CD4-positive, alpha-beta T cell treated with Interferon alpha-2 for 1 hour (primary cell): ENCODE measurements around the gene TAF9B.
"Not testable (repeated sequence)": the region's sequence is repeated elsewhere in the genome, so short reads cannot be mapped to it uniquely, and the experiment has no call there.

Experiments
- DNase-seq, 2 donors: peaks; one replicate each; pipeline ENCODE4 v3.0.0-alpha.2; 2020 to 2022

The TAF9B gene

GRCh38 chrX:78111140-78111931, 28.1 kb downstream of the TAF9B start:
- no peak for DNase-seq

GRCh38 chrX:78109458-78109857, 30.0 kb downstream of the TAF9B start:
- peak in 1 of 2 donors; percentile 39 for DNase-seq

DNA sequence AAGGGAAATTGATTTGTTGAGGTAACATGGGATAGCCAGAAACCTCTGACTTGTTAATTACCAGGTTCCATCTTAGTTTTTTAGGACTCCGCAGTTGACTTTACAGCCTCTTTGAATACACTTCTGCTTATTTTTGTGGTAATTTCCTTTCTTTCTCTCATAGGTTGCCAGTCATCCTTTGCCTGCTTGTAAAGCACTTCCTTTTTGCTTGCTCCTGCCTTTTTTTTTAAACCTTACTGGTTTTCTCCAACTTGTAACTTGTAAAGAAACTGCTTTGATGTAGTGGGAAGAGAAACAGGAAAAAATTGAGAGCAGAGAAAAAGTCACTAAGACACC, 32.8 kb downstream of the TAF9B start:
- no peak for DNase-seq

- peak in 1 of 2 donors; percentile 56 for DNase-seq
Observed at GRCh38 chrX:78105944-78106650, 33.4 kb downstream of the TAF9B start.

DNA sequence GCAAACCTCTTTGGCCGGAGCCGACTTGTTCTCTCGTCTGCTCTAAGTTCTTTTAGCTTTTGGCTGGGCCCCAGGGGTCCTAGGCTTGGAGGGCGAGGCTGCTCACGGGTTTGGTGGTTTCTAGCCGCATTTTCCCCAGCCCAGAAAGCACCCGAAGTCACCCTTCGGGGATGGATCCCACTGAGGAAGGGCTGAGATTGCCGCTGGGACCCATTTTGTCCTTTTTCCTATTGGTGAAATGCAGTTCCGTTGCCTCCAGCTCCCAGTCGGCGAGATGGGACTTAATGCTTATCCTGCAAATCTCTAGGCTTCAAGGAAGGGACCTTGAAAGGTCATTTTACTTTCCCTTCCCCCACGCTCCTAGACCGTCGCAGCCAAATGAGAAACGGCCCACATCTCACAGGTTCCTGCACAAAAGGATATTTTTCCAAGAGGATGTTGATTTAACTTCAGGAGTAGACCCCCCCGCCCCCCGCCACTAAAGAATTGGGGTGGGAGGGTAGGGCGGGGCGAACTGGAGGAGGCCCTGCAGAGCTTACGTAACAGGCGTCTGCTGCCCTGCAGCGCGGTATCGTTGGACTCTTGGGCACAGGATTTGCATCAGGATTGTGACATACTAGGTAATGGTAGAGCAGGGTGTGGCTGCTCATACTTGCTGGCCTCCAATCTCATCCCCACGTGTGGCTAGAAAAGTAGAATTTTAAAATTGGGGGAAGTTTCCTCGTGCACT, 34.8 kb downstream of the TAF9B start:
- peak; percentile 58 to 59 for DNase-seq

DNA sequence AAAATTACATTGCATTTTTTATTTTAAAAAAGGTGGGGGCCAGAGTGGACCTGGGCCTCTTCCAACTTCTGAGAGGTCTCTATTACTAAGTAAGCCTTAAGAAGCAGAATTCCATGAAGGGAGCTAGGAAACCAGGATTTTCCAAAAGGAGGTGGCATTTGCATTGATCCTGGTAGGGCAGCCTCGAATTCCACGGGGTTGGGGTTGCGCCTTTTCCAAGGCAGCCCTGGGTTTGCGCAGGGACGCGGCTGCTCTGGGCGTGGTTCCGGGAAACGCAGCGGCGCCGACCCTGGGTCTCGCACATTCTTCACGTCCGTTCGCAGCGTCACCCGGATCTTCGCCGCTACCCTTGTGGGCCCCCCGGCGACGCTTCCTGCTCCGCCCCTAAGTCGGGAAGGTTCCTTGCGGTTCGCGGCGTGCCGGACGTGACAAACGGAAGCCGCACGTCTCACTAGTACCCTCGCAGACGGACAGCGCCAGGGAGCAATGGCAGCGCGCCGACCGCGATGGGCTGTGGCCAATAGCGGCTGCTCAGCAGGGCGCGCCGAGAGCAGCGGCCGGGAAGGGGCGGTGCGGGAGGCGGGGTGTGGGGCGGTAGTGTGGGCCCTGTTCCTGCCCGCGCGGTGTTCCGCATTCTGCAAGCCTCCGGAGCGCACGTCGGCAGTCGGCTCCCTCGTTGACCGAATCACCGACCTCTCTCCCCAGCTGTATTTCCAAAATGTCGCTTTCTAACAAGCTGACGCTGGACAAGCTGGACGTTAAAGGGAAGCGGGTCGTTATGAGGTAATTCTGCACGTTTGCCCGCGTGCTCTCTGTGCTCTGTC, 35.6 kb downstream of the TAF9B start, which contains the start of gene PGK1:
TSS of gene PGK1 (plus strand) at position 626 of the 824 bp plus-strand sequence. CDS start at position 719, 93 bp downstream.
- DNase-seq, result peak; percentile 96

DNA sequence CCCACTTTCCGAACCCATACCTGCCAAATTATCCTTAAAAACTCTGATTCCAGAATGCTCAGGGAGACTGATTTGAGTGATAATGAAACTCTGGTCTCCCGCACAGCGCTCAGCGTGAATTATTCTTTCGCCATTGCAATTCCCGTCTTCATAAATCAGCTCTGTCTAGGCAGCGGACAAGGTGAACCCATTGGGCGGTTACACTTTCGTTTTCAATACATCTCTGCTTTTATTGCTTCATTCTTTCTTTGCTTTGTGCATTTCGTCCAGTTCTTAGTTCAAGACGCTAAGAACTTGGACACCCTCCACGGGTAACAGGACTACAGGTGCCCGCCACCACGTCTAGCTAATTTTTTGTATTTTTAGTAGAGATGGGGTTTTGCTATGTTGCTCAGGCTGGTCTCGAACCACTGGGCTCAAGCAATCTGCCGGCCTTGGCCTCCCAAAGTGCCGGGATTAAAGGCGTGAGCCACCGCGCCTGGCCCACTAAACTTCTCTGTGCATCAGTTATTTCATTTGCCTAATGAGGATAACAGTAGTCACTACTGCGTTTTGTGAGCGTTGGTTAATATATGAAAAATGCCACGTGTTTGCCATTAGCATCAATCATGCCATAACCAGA, 36.3 kb downstream of the TAF9B start:
- no peak for DNase-seq

DNA sequence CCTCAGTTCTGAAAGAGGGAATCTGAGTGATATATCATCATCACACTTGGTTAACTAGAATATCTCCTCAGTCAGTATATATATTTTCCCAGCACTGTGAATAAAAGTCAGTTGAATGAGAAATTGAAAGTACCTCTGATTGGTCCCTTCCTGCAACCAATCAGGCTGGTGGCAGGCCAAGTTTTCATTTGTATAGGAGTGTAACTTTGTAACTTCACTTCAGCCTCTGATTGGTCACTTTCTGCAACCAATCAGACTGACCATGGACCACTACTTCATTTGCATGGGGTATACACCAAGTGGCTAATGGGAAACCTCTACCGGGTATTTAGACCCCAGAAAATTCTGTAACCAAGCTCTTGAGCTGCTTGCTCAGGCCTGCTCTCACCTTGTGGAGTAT, 37.4 kb downstream of the TAF9B start:
- no peak for DNase-seq

DNA sequence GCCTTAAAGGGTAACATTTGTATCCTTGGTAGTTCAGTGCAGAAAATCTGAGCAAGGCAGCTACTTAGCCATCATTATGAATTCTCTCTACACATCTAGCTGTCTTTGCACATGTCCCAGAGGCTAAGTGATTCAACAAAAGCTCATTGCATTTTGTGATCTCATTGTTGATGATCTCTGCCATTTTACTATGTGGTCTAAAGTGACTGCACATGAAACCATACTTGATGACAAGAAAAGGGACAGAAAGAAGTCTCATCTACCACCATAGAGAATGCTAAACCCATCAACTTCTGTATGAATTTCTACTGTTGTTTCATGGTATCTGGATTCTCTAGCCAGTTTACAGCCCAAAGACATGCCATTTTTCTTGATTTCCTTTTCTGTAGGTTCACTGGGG, 41.3 kb downstream of the TAF9B start:
- DNase-seq, result no peak

DNA sequence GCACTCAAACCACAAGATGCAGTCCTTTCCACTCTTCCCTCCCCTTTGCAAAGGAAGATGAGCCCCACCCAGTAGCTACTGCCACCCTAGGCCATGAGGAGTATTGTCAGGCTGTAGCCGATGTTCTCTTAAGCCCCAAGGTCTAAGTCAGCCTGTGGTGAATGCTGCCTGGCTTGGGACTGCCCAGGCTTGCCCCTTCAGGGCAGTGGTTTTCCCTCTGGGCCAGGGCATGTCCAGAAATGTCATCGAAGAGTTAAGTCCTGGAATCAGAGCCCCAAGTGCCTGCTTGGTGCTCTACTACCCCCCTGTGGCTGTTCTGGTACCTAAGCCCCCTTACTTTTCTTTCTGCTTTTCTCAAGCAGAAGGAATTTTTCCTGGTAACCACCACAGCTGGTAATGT, 47.2 kb downstream of the TAF9B start:
- no peak for DNase-seq

DNA sequence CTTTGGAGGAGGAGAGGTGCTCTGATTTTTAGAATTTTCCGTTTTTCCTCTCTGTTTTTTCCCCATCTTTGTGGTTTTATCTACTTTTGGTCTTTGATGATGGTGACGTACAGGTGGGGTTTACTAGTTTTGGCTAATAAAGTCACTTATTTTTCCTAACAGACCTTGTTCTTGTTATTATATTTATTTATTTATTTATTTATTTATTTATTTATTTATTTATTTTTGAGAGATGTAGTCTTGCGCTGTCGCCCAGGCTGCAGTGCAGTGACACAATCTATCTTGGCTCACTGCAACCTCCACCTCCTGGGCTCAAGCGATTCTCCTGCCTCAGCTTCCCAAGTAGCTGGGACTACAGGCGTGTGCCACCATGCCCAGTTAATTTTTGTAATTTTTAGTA, 58.0 kb downstream of the TAF9B start:
- DNase-seq, result not testable (repeated sequence)
